COLO829 (cell line): ENCODE data around the gene MCM9.
"Not testable (repeated sequence)": the region's sequence is repeated elsewhere in the genome, so short reads cannot be mapped to it uniquely, and the experiment has no call there.

Experiments
- DNase-seq: peaks from one replicate; pipeline ENCODE4 v3.0.0; 2012; ENCODE audit warnings: low spot score

Gene MCM9

GRCh38 chr6:118768904-118769325, 166.0 kb downstream of the MCM9 start:
- no peak for DNase-seq

DNA sequence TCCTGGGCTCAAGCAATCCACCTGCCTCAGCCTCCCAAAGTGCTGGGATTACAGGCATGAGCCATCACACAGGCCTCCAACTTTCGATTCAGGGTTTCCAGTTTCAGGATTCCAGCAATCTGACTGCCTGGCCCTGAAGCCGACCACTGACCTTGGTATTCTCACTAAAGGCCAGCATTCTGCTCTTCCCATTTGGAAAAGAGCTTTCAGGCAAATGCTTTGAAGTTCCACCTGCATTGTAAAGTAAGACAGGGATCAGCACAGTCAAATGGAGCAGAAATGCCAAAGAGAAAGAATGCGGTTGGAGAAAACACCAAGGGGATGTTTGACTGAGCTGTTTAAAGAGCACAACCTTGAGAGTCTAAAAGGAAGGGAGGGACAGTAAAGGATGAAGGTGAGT, 166.5 kb downstream of the MCM9 start:
- no peak for DNase-seq

- not testable (repeated sequence) for DNase-seq
Measured at GRCh38 chr6:118765316-118765715, 169.6 kb downstream of the MCM9 start.

GRCh38 chr6:118764766-118765165, 170.2 kb downstream of the MCM9 start:
- no peak for DNase-seq
